Amniotic epithelial cell (primary cell): ENCODE data around the gene CPT1B.
A peak's percentile ranks its signal among the peaks of the same experiment; 100 is the strongest.
"Not testable (repeated sequence)": the region's sequence is repeated elsewhere in the genome, so short reads cannot be mapped to it uniquely, and the experiment has no call there.

Experiments
- DNase-seq: peaks from one replicate; pipeline ENCODE4 v3.0.0-alpha.2; 2010; ENCODE audit warnings: low read depth

The CPT1B gene

DNA sequence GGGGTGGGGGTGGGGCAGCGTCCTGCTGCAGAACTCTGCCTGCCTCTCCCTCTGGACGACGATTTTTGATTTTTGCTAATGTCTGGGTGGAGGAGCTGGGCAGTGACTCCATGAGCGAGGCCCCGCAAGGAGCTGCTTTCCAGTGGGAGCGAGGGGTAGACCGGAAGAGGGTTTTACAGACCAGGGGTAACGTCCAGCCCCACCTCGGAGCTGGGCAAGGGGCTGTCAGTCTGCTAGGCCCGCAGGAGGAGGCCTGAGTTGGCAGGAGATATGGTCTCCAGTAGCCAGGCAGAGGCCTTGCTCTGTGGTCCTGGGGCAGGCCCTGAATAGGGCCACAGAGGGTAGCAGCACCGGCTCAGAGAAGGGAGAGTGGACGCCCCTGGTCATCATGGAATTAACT, 31.4 kb upstream of the CPT1B start:
- no peak for DNase-seq

DNA sequence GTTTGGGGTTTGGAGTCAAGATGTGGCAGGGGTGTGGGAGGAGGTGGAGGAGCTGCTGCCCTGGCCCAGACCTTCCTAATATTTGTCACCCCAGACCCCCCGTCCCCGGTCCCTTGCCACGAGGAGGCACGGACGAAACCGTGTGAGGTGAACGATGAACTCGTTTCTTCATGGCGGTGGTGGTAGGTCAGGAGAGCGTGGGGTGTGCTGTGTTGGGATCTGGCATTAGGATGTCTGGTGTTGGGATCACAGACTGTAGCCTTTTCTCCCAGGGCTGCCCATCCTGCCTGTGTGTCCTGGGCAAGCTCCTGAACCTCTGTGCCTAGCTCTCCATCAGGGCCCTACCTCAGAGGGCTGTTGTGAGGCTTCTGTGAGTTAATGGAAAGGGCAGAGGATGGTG, 30.8 kb upstream of the CPT1B start:
- no peak for DNase-seq

DNA sequence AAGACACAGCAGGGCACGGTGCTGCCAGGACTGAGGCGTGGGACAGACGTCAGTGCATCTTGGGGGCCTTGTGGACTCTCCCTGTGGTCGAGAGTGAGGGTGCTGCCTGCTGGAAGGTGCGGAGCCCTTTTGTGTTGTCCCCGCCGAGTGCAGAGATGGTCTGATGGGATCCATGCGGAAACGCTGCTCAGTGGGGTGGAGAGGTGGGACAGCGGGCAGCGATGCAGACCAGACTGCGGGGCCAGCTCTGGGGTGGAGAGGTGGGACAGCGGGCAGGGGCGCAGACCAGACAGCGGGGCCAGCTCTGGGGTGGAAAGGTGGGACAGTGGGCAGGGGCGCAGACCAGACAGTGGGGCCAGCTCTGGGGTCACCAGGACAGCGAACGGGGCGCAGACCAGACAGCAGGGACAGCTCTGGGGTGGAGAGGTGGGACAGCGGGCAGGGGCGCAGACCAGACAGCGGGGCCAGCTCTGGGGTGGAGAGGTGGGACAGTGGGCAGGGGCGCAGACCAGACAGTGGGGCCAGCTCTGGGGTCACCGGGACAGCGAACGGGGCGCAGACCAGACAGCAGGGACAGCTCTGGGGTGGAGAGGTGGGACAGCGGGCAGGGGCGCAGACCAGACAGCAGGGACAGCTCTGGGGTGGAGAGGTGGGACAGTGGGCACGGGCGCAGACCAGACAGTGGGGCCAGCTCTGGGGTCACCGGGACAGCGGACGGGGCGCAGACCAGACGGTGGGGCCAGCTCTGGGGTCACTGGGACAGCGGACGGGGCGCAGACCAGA, 30.0 kb upstream of the CPT1B start:
- not testable (repeated sequence) for DNase-seq

- no peak for DNase-seq
Observed at GRCh38 chr22:50607659-50608020, 29.4 kb upstream of the CPT1B start.

DNA sequence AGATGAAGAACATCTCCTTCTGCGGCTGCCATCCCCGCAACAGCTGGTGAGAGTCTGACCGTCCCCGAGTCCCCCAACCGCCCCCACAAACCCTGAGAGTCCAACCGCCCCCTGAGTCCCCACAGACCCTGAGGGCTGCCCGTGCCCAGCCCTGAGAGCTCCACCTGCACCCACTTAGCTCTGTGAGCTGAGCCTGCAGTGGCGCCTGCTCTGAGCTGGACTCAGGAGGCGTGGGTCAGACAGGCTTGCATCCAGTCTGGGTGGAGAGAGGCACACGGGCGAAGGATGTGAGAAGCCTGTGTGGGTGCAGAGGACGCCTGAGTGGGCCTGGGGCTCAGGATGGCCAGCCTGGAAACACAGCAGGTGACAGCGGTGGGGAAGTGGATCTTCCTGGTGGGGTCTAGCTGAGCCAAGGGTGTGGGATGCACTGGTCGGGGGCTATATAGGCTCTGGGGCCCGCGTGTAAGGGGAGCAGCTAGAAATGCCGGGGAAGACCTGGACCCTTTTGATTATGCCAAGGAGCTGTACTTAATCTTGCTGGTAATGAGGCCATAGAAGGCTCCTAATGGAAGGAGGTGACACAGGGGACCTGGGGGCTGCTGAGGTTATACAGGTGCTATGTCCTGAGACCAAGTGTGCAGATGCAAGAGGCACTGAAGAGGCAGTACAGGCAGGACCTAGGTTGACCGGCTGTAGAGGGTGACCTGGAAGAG, 28.9 kb upstream of the CPT1B start:
- DNase-seq: no peak

DNA sequence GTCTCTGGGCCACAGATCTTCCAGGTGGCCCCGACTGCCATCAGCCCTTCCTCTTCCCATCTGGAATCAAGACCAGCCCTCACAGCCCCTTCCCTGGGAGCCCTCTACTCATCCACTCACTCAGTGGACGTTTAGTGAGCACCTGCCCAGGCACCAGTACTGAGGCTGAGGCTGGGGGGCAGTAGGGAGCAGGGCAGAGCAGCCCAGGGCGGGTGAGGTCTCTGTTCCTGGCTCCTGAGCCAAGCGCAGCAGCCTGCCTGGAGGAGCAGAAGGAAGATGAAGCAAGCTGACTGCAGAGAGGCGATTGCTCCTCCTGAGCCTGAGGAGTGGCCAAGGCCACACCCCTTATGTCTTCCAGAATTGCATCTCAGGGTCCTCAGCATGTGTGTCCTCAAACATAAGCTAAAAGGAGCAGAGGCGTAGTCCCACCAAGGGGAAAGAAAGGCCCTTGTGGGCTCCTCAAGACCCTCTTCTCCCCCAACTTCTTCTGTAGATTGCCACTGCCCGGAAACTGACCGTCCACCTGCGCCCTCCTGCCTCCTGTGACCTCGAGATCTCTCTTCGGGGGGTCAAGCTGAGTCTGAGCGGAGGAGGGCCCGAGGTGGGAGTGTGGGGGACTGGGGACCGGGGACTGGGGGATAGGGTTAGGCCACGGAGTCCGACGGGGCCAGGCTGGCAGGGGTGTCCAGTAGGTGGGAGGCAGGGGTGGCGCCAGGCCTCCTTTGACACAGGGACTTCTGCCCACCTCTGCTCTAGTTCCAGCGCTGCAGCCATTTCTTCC, 28.1 kb upstream of the CPT1B start:
- DNase-seq: no peak

GRCh38 chr22:50605613-50606074, 27.4 kb upstream of the CPT1B start:
- no peak for DNase-seq

GRCh38 chr22:50605002-50605612, 26.9 kb upstream of the CPT1B start:
- DNase-seq: no peak

- DNase-seq: no peak
Observed at GRCh38 chr22:50604256-50605001, 26.2 kb upstream of the CPT1B start.

- DNase-seq: no peak
Observed at GRCh38 chr22:50603511-50604255, 25.5 kb upstream of the CPT1B start.

DNA sequence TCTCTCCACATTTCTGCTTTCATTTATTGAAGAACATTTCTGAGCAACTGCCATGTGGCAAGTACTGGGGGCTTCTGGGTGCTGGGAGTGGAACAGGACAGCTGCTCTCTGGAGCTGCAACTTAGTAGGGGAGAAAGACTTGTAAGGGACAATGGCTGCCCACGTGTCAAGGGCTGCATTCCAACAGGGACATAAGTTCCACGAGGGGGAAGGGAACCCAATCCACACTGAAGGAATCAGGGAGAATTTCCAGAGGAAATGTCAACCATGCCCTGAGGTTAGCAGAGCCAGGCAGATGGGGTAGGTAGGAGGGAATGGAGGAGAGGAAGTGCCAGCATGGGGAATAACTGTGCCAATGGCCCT, 24.1 kb upstream of the CPT1B start:
- DNase-seq: no peak

- DNase-seq: no peak
Observed at GRCh38 chr22:50601669-50602337, 23.6 kb upstream of the CPT1B start.

DNA sequence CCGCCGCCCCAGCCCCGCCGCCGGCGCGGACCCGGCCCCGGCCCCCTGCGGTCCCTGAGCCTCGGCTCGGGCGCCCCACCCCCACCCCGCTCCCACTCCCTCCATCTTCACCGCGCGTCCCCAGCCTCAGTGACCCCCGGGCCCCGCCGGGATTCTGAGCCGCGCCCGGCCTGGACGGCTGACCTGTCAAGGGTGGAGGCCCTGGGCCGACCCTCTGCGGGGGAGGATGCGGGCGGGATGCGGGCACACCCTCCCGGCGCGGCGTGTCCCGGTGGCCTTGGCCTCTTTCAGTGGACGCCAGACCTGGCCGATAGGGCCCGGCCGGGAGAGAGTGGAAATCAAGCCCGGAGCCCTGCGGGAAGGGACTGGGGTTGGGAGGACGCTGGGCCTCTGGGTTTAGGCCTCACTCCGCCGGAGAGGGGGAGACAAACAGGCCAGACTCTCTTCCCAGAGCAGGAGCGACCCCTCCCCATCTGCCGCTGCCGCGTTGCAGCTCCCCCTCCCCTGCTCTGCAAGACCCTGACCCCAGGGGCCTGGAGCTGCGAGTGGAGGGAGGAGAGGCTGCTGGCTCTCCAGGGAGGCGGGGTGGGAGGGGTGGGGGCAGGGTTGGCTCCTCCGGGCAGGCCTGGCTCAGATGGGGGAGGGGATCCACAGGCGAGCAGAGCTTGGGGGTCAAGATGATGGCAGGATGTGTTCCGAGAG, 22.9 kb upstream of the CPT1B start:
- no peak for DNase-seq

- DNase-seq: no peak
Observed at GRCh38 chr22:50600538-50600937, 22.3 kb upstream of the CPT1B start, which contains the start of gene MAPK8IP2. Gene MAPK8IP2 (plus strand): TSS chr22:50600793. CDS start chr22:50600819, 26 bp downstream.

GRCh38 chr22:50599816-50600455, 21.7 kb upstream of the CPT1B start:
- DNase-seq: no peak

GRCh38 chr22:50597097-50597496, 18.9 kb upstream of the CPT1B start:
- no peak for DNase-seq

DNA sequence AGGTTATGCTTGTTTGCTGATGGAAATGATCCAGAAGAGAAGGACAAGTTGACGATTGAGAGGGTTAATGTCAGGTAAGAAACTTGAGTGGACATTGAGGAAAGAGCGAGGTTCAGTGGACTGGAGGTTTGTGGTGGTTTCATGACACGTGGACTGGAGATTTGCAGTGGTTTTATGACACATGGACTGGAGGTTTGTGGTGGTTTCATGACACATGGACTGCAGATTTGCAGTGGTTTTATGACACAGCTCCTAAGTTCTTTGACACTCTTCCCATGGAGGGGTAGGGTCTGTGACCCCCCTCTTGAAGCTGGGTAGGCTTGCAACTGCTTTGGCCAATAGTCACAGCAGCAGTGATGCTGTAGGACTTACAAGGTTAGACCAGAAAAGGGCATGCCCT, 17.0 kb upstream of the CPT1B start:
- peak; percentile 6 for DNase-seq

- DNase-seq: no peak
Observed at GRCh38 chr22:50587407-50587806, 9.2 kb upstream of the CPT1B start.

DNA sequence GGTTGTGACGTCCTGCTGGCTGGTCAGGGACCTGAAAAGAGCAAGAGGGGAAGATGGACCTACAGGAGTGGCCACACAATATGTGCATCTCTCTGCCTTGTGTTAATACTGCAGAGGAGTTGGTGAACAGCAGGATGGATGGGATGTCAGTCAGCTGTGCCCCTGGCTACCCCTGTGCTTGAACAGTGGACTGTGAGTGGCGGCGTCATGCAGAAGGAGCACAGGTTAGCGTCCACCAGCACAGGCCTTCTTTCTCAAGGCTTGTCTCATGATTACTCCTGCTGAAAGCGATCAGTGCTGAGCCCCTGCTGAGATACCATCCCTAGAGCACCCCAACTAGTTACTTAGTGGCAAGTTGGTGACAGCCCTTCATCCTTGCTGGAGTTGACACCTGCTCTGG, 8.2 kb upstream of the CPT1B start:
- DNase-seq: no peak
